ENCODE data around the gene USP2. TPM values are rescaled to one million over a fixed set of nuclear protein-coding genes. Genes with fewer than 3 reads are reported as not detected.
"Not testable (repeated sequence)": the region's sequence is repeated elsewhere in the genome, so short reads cannot be mapped to it uniquely, and the experiment has no call there.

Gene USP2
- total RNA-seq, 2 donors from 2014 or later = 0.68 to 2.1 TPM

DNA sequence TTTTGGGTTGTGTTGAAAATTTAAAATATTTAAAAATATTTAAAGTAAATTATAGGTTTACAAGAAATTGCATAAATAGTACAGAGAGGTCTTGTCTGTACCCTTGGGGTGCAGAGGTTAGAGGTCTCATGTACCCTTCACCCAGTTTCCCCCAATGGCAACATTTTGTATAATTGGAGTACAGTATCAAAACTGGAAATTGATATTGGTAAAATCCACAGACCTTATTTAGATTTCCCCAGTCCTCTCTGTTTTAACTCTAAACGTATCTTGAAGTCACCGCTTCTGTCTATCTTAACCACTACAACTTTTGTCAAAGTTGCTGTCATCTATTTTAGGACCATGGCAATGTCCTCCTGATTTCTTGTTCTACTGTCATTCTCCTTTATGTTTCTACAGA, 30.6 kb upstream of the USP2 start:
- H3K27ac ChIP-seq = no peak overlapping the region
- H3K4me3 ChIP-seq = no peak overlapping the region
- ATAC-seq (ENCODE audit: insufficient number of reproducible peaks, low FRiP score, low read depth) (no peak), DNase-seq (ENCODE audit: low spot score) (no peak)
- H3K27me3 ChIP-seq (replicated peaks; ENCODE audit: insufficient read depth) = no peaks in the 10 kb centered on the region
- TF ChIP-seq, protein P1, sequence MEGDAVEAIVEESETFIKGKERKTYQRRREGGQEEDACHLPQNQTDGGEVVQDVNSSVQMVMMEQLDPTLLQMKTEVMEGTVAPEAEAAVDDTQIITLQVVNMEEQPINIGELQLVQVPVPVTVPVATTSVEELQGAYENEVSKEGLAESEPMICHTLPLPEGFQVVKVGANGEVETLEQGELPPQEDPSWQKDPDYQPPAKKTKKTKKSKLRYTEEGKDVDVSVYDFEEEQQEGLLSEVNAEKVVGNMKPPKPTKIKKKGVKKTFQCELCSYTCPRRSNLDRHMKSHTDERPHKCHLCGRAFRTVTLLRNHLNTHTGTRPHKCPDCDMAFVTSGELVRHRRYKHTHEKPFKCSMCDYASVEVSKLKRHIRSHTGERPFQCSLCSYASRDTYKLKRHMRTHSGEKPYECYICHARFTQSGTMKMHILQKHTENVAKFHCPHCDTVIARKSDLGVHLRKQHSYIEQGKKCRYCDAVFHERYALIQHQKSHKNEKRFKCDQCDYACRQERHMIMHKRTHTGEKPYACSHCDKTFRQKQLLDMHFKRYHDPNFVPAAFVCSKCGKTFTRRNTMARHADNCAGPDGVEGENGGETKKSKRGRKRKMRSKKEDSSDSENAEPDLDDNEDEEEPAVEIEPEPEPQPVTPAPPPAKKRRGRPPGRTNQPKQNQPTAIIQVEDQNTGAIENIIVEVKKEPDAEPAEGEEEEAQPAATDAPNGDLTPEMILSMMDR (IDR thresholded peaks at IDR 0.05) = no peak
- H3K36me3 ChIP-seq = no peaks in the 10 kb centered on the region
- no peaks in the 10 kb centered on the region for H3K9me3 ChIP-seq
- H3K4me1 ChIP-seq (ENCODE audit: control insufficient read depth in 1 of 2, low read depth in 2 of 2) = peaks cover 3 to 7% of the 10 kb centered on the region in 2 donors

DNA sequence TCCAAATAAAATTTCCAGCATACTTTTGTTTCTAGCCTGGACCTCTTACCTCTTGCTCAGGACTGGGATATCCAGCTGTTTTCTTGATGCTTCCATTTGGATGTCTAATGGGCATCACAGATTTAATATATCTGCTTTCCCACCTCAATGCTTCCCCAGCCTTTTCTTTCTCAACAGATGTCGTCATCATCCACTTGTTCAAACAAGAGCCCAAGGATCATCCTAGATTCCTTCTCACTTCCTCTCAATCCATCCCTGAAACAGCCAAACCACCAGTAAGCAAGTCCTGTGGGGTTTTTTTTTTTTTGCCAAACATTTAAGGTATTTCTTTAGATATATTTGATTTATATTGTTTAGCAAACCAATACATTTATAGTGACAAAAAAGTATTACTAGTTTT, 29.0 kb upstream of the USP2 start:
- ATAC-seq (ENCODE audit: insufficient number of reproducible peaks, low FRiP score, low read depth) (no peak), DNase-seq (ENCODE audit: low spot score) (no peak)
- H3K9me3 ChIP-seq = no peaks in the 10 kb centered on the region
- no peaks in the 10 kb centered on the region for H3K36me3 ChIP-seq
- TF ChIP-seq, protein P1 (IDR thresholded peaks at IDR 0.05) = no peak
- H3K27ac ChIP-seq = no peak overlapping the region
- no peaks in the 10 kb centered on the region for H3K4me1 ChIP-seq (ENCODE audit: control insufficient read depth in 1 of 2, low read depth in 2 of 2)
- no peaks in the 10 kb centered on the region for H3K27me3 ChIP-seq (replicated peaks; ENCODE audit: insufficient read depth)
- H3K4me3 ChIP-seq = no peak overlapping the region

DNA sequence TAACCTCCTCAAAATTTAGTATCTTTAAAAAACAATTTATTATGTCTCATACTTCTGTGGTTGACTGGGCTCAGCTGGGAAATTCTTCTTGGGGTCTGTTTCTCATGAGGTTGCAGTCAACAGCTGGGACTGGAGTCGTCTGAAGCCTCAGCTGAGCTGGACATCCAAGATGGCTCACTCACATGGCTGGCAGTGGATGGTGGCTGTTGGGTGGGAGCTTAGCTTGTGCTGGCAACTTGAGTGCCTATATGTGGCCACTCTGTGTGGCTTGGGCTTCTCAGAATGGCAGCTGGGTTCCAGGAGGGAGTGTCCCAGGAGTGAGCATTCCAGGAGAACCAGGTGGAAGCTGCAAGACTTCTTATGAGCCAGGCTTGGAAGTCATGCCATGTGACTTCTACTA, 28.2 kb upstream of the USP2 start:
- H3K4me3 ChIP-seq = no peak overlapping the region
- no peaks in the 10 kb centered on the region for H3K36me3 ChIP-seq
- ATAC-seq (ENCODE audit: insufficient number of reproducible peaks, low FRiP score, low read depth) (no peak), DNase-seq (ENCODE audit: low spot score) (no peak)
- H3K9me3 ChIP-seq = no peaks in the 10 kb centered on the region
- H3K4me1 ChIP-seq (ENCODE audit: control insufficient read depth in 1 of 2, low read depth in 2 of 2) = no peaks in the 10 kb centered on the region
- TF ChIP-seq, protein P1 (IDR thresholded peaks at IDR 0.05) = no peak
- no peak overlapping the region for H3K27ac ChIP-seq
- H3K27me3 ChIP-seq (replicated peaks; ENCODE audit: insufficient read depth) = no peaks in the 10 kb centered on the region

DNA sequence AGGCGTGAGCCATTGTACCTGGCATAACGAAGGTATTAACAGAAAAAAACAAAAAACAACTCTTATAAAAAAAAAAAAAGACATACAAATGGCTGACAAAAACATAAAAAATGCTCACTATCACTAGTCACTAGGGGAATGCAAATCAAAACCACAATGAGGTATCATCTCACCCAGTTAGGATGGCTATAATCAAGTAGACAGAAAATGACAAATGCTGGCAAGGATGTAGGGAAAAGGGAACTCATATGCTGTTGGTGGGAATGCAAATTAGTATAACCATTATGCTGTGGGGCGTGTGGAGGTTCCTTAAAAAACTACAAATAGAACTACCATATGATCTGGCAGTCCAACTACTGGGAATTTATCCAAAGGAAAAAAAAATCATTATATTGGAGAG, 24.5 kb upstream of the USP2 start:
- Histone ChIP-seq H3K27me3 (replicated peaks; ENCODE audit: insufficient read depth) (no peaks in the 10 kb centered on the region), H3K36me3 (no peaks in the 10 kb centered on the region), H3K4me3 (no peak overlapping the region), H3K9me3 (no peaks in the 10 kb centered on the region), H3K4me1 (ENCODE audit: control insufficient read depth in 1 of 2, low read depth in 2 of 2) (no peaks in the 10 kb centered on the region), H3K27ac (no peak overlapping the region)
- TF ChIP-seq, protein P1 (IDR thresholded peaks at IDR 0.05) = no peak
- ATAC-seq (ENCODE audit: insufficient number of reproducible peaks, low FRiP score, low read depth) (no peak), DNase-seq (ENCODE audit: low spot score) (no peak)

DNA sequence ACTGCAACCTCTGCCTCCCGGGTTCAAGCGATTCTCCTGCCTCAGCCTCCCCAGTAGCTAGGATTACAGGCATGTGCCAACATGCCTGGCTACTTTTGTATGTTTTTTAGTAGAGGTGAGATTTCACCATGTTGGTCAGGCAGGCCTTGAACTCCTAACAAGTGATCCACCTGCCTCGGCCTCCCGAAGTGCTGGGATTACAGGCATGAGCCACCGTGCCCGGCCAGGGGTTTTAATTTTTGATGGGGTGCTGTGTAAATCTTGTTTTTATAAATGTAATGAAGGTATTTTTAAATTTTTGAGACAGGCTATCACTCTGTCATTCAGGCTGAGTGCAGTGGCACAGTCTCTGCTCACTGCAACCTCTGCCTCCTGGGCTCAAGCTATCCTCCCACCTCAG, 24.0 kb upstream of the USP2 start:
- H3K27ac ChIP-seq; H3K4me3 ChIP-seq; ATAC-seq (ENCODE audit: insufficient number of reproducible peaks, low FRiP score, low read depth); H3K36me3 ChIP-seq; H3K9me3 ChIP-seq; H3K27me3 ChIP-seq (replicated peaks; ENCODE audit: insufficient read depth); DNase-seq (ENCODE audit: low spot score); H3K4me1 ChIP-seq (ENCODE audit: control insufficient read depth in 1 of 2, low read depth in 2 of 2): not testable (repeated sequence)

DNA sequence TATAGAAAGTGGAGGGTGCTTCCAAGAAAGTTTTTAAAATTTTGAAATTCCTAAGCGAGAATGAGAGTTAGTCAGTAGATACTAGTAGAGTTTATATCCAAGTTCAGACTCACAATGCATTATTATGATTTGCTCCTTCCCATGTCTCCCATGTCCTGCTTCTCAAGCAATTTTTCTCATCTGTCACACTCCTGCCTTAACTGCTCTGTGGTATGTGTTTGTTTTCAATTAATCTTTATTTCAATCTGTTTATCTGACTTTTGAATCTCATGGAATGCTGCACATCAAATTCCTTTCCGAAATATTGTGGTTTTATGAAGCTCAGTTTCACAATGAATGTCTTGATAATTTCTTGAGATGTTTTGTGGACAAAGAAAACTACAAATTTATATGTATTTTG, 23.4 kb upstream of the USP2 start:
- ATAC-seq (ENCODE audit: insufficient number of reproducible peaks, low FRiP score, low read depth) = no peak
- TF ChIP-seq, protein P1 (IDR thresholded peaks at IDR 0.05) = no peak
- no peak overlapping the region for H3K4me3 ChIP-seq
- H3K27ac ChIP-seq = no peak overlapping the region
- no peaks in the 10 kb centered on the region for H3K27me3 ChIP-seq (replicated peaks; ENCODE audit: insufficient read depth)
- no peak for DNase-seq (ENCODE audit: low spot score)
- H3K36me3 ChIP-seq = no peaks in the 10 kb centered on the region
- no peaks in the 10 kb centered on the region for H3K4me1 ChIP-seq (ENCODE audit: control insufficient read depth in 1 of 2, low read depth in 2 of 2)
- peaks cover 2% of the 10 kb centered on the region for H3K9me3 ChIP-seq
